SK-N-SH treated with all-trans-retinoic acid at 6 μM for 48 hours (cell line): Measurements from ENCODE around the gene YTHDC1.

ENCODE experiments used
- ATAC-seq: fragments of 200-7000 bp; cut with Tn5 transposase; 3 replicates; pipeline ENCODE4 v1.9.1; 2020; ENCODE audit warnings: mild to moderate bottlenecking, moderate library complexity
- ARNTL ChIP-seq: fragments of 450-650 bp; formaldehyde crosslinking; IDR thresholded peaks from 2 replicates; pipeline ENCODE4 v1.5.0; 2020; ENCODE audit warnings: low read depth, mild to moderate bottlenecking, moderate library complexity, borderline replicate concordance
- CREB5 ChIP-seq: fragments of 250-450 bp; sonication (Bioruptor Pico); IDR thresholded peaks from 2 replicates; pipeline ENCODE4 v1.5.1; 2020; ENCODE audit warnings: low read depth, mild to moderate bottlenecking, moderate library complexity
- ESRRG ChIP-seq: fragments of 250-450 bp; sonication (Bioruptor Pico); IDR thresholded peaks from 2 replicates; pipeline ENCODE4 v1.6.1; 2021; ENCODE audit warnings: mild to moderate bottlenecking
- GLIS3 ChIP-seq: fragments of 250-450 bp; sonication (Bioruptor Pico); IDR thresholded peaks from 2 replicates; pipeline ENCODE4 v1.5.0; 2020; ENCODE audit warnings: mild to moderate bottlenecking, moderate library complexity
- ISL1 ChIP-seq: fragments of 250-450 bp; sonication (Bioruptor Pico); IDR thresholded peaks from 2 replicates; pipeline ENCODE4 v2.1.2; 2022; ENCODE audit warnings: mild to moderate bottlenecking, moderate library complexity
- OSR1 ChIP-seq: fragments of 250-450 bp; sonication (Bioruptor Pico); IDR thresholded peaks from 2 replicates; pipeline ENCODE4 v1.8.0; 2022; ENCODE audit warnings: moderate library complexity, mild to moderate bottlenecking, inconsistent platforms
- PATZ1 ChIP-seq: fragments of 250-450 bp; sonication (Bioruptor Pico); IDR thresholded peaks from 2 replicates; pipeline ENCODE4 v1.8.0; 2020; ENCODE audit warnings: mild to moderate bottlenecking, moderate library complexity, borderline replicate concordance
- POU6F1 ChIP-seq: fragments of 250-450 bp; sonication (Bioruptor Pico); IDR thresholded peaks from 2 replicates; pipeline ENCODE4 v1.8.0; 2021; ENCODE audit warnings: low read depth, mild to moderate bottlenecking, moderate library complexity, borderline replicate concordance
- PPARA ChIP-seq: fragments of 250-450 bp; sonication (Bioruptor Pico); IDR thresholded peaks from 2 replicates; pipeline ENCODE4 v1.5.0; 2020; ENCODE audit warnings: mild to moderate bottlenecking, borderline replicate concordance
- SNAI2 ChIP-seq: fragments of 250-450 bp; sonication (Bioruptor Pico); IDR thresholded peaks from 2 replicates; pipeline ENCODE4 v1.5.0; 2020; ENCODE audit warnings: mild to moderate bottlenecking, moderate library complexity
- TCF4 ChIP-seq: fragments of 250-450 bp; sonication (Bioruptor Pico); IDR thresholded peaks from 2 replicates; pipeline ENCODE4 v1.8.0; 2021; ENCODE audit warnings: mild to moderate bottlenecking, moderate library complexity, borderline replicate concordance
- TOX ChIP-seq: fragments of 250-450 bp; sonication (Bioruptor Pico); IDR thresholded peaks from 2 replicates; pipeline ENCODE4 v1.8.0; 2021; ENCODE audit warnings: mild to moderate bottlenecking, moderate library complexity, borderline replicate concordance
- ZC3H10 ChIP-seq: fragments of 250-450 bp; sonication (Bioruptor Pico); IDR thresholded peaks from 2 replicates; pipeline ENCODE4 v1.5.1; 2021; ENCODE audit warnings: mild to moderate bottlenecking, moderate library complexity
- ZFP3 ChIP-seq: fragments of 250-450 bp; sonication (Bioruptor Pico); IDR thresholded peaks from 2 replicates; pipeline ENCODE4 v1.5.0; 2020; ENCODE audit warnings: mild to moderate bottlenecking, moderate library complexity
- ZNF70 ChIP-seq: fragments of 450-650 bp; formaldehyde crosslinking; IDR thresholded peaks from 2 replicates; pipeline ENCODE4 v1.5.0; 2020; ENCODE audit warnings: mild to moderate bottlenecking, moderate library complexity
- ZNF8 ChIP-seq: fragments of 450-650 bp; formaldehyde crosslinking; IDR thresholded peaks from 2 replicates; pipeline ENCODE4 v1.5.0; 2020; ENCODE audit warnings: mild to moderate bottlenecking, moderate library complexity
- TF ChIP-seq, protein P1 (sequence below): fragments of 250-450 bp; sonication (Bioruptor Pico); IDR thresholded peaks from 2 replicates; pipeline ENCODE4 v1.5.0; 2020; ENCODE audit warnings: mild to moderate bottlenecking, moderate library complexity

The YTHDC1 gene

GRCh38 chr4:68352791-68353190 is 2.9 kb upstream of the YTHDC1 start:
- TF ChIP-seq TCF4 (CRISPR knock-in tag) (no peak), TOX (CRISPR knock-in tag) (no peak), OSR1 (no peak), PPARA (CRISPR knock-in tag) (no peak), ISL1 (CRISPR knock-in tag) (no peak), ZC3H10 (CRISPR knock-in tag) (no peak), PATZ1 (CRISPR knock-in tag) (no peak), ZNF70 (CRISPR knock-in tag) (no peak)
- TF ChIP-seq, protein P1, sequence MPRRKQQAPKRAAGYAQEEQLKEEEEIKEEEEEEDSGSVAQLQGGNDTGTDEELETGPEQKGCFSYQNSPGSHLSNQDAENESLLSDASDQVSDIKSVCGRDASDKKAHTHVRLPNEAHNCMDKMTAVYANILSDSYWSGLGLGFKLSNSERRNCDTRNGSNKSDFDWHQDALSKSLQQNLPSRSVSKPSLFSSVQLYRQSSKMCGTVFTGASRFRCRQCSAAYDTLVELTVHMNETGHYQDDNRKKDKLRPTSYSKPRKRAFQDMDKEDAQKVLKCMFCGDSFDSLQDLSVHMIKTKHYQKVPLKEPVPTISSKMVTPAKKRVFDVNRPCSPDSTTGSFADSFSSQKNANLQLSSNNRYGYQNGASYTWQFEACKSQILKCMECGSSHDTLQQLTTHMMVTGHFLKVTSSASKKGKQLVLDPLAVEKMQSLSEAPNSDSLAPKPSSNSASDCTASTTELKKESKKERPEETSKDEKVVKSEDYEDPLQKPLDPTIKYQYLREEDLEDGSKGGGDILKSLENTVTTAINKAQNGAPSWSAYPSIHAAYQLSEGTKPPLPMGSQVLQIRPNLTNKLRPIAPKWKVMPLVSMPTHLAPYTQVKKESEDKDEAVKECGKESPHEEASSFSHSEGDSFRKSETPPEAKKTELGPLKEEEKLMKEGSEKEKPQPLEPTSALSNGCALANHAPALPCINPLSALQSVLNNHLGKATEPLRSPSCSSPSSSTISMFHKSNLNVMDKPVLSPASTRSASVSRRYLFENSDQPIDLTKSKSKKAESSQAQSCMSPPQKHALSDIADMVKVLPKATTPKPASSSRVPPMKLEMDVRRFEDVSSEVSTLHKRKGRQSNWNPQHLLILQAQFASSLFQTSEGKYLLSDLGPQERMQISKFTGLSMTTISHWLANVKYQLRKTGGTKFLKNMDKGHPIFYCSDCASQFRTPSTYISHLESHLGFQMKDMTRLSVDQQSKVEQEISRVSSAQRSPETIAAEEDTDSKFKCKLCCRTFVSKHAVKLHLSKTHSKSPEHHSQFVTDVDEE (CRISPR knock-in tag), result no peak
- ATAC-seq, result no peak

- TF ChIP-seq ZNF8, result no peak
- no peak for TF ChIP-seq ZNF70 (CRISPR knock-in tag)
- TF ChIP-seq GLIS3 (CRISPR knock-in tag), result no peak
- TF ChIP-seq SNAI2, result no peak
- no peak for TF ChIP-seq ISL1 (CRISPR knock-in tag)
- no peak for TF ChIP-seq ZFP3 (CRISPR knock-in tag)
- TF ChIP-seq CREB5 (CRISPR knock-in tag), result no peak
- TF ChIP-seq ARNTL (CRISPR knock-in tag), result no peak
- no peak for TF ChIP-seq ESRRG (CRISPR knock-in tag)
- no peak for TF ChIP-seq TOX (CRISPR knock-in tag)
- TF ChIP-seq, protein P1 (CRISPR knock-in tag), result no peak
- TF ChIP-seq POU6F1 (CRISPR knock-in tag), result no peak
- peak; percentile 46 for ATAC-seq
These were observed 626 bp downstream of the YTHDC1 start for GRCh38 chr4:68349279-68349648.

DNA sequence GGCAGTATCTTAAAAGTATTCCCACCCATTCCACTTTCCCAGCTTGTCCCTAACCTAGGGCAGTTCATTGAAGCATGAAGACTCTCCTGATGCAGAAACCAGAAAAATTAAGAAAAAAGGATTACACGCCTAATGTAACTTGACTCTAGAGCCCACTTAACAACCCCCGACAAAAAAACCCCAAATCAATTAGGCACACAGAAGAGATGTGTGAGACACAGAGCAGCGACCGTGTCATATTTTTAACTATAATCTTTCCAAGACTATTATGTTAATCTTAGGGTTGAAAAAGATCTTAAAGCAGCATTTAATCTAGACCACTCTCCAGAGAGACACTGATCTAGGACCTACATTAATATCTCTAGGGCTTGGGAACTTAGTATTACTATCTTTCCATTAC is 1.3 kb downstream of the YTHDC1 start:
- no peak for ATAC-seq
- TF ChIP-seq POU6F1 (CRISPR knock-in tag), result no peak
- TF ChIP-seq PATZ1 (CRISPR knock-in tag), result no peak
